CMK (cell line): Measurements from ENCODE around the gene ARF5.
"Not testable (repeated sequence)": the region's sequence is repeated elsewhere in the genome, so short reads cannot be mapped to it uniquely, and the experiment has no call there.

Source experiments
- DNase-seq: peaks from one replicate; pipeline ENCODE4 v3.0.0-alpha.2; 2010; ENCODE audit warnings: low read depth

ARF5 gene

GRCh38 chr7:127588019-127588696 is at the start of gene ARF5:
Gene ARF5, plus strand, starts transcription at chr7:127588411. Its CDS starts 88 bp downstream, at chr7:127588499.
- peak; percentile 37 for DNase-seq

GRCh38 chr7:127539116-127539515 is 49.1 kb upstream of the ARF5 start:
- DNase-seq, result no peak

DNA sequence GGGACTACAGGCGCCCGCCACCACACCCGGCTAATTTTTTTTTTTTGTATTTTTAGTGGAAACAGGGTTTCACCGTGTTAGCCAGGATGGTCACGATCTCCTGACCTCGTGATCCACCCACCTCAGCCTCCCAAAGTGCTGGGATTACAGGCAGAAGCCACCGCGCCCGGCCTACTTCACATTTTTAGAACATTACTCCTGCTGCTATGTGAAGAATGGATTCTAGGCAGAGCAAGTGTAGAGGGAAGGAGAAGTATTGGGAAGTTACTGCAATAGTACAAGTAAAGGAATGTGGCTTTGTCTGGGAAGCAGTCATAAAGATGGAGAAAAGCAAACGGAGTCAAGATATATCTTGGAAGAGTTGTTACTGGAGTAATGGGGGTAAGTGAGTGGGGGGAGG is 47.8 kb upstream of the ARF5 start:
- not testable (repeated sequence) for DNase-seq

DNA sequence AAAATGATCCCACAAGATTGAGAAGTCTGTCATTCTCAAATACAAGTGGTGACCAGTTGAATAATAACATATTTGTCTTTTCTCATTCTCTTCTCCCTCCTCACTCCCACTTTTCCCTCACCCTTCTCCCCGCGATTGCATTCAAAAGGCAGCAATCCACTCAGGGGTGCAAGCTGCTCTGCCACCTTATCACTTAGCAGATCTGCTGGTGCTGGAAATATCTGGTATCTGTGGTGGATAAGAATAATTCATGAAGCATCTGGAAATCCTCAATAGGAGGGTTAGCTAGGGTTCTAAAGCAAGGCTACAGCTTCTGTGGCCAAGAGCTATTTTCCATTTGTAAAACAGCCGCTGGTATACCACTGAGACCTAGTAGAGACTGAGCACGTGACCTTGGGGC is 46.7 kb upstream of the ARF5 start:
- DNase-seq, result no peak

DNA sequence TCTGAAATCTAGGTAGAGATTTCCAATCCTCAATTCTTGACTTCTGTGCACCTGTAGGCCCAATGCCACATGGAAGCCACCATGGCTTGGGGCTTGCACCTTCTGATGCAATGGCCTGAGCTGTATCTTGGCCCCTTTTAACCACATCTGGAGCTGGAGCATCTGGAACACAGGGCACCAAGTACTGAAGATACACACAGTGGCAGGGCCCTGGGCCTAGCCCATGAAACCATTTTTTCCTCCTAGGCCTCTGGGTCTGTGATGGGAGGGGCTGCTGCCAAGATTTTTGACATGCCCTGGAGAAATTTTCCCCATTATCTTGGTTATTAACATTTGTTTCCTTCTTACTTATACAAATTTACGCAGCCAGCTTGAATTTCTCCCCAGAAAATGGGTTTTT is 41.9 kb upstream of the ARF5 start:
- no peak for DNase-seq

GRCh38 chr7:127550247-127550646 is 38.0 kb upstream of the ARF5 start:
- no peak for DNase-seq

DNA sequence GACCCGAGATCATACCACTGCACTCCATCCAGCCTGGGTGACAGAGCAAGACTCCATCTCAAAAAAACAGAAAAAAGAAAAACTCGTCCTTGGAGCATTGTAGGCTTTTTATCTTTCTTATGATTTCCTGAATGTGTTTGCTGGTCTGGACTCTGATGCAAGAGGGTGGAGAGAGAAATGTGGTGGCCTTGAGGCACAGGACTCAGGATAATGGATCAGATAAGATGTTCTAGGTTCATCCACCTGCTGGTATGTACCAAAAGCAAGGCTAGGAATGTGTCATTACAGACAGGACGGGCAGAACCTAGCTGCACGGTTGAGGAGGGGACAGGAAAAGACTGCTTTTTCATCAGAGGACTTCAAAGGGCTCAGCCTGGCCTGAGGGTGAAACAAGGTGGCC is 36.3 kb upstream of the ARF5 start:
- DNase-seq, result no peak

- DNase-seq, result no peak
Measured at GRCh38 chr7:127556404-127556803, 31.8 kb upstream of the ARF5 start.

- no peak for DNase-seq
Measured at GRCh38 chr7:127557803-127558202, 30.4 kb upstream of the ARF5 start.

GRCh38 chr7:127566242-127566641 is 22.0 kb upstream of the ARF5 start:
- DNase-seq, result no peak

DNA sequence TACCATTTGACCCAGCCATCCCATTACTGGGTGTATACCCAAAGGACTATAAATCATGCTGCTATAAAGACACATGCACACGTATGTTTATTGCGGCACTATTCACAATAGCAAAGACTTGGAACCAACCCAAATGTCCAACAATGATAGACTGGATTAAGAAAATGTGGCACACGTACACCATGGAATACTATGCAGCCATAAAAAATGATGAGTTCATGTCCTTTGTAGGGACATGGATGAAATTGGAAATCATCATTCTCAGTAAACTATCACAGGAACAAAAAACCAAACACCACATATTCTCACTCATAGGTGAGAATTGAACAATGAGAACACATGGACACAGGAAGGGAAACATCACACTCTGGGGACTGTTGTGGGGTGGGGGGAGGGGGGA is 20.2 kb upstream of the ARF5 start:
- not testable (repeated sequence) for DNase-seq

- DNase-seq, result no peak
Measured at GRCh38 chr7:127571741-127572505, 16.3 kb upstream of the ARF5 start.

DNA sequence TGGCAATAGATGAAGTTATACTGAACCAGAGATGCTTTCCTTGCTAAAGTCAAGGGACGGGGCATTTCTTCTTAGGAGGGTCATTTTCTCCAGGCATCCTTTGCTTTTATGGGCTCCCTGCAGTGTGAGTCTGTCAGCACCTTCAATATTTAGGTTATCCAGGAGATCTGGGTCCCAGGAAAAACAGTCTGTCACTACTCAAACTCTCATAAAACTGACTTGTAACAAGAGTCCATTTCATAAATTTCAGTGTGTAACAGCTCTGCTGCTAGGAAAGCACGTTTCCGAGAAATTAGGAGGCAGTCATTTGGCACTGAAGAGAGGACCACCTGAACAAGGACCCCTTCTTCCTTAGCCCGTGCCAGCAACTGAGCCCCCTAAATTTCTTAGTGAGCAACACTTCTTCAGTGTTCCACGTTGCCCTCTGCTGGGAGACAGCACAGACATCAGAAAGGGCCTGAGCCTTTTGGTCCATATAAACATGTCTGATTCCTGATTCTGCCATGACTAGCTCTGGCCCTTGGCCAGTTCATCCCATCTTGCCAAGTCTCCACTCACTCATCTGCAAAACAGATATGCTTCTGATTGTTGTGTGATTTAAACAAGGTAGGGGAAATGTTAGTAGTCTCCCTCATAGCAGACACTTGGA is 10.1 kb upstream of the ARF5 start:
- DNase-seq, result no peak

DNA sequence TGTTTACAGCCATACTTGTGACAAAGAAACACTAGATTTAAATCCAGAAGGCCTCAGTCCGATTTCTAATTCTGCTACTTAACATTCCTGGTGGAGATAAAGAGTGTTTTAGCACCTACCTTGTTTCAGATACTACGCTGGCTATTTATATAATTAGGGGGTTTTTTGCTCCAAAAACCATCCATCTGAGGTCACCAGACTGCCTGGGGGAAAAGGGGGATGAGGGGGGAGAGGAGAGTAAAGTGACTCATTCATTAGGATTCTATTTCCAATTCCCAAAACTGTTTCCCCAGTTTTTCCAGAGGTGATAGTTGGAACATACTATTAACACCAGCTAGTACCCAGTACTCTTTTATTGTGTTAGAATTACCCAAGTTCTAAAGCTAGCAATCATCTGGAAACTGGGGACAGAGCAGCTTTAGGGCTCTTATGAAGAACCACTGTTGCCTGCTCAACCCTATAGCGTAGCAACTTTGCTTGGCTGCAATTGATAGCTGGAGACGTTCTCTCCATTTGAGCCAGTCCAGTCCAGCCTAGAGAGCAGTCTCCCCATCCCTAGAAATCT is 9.4 kb upstream of the ARF5 start:
- no peak for DNase-seq

DNA sequence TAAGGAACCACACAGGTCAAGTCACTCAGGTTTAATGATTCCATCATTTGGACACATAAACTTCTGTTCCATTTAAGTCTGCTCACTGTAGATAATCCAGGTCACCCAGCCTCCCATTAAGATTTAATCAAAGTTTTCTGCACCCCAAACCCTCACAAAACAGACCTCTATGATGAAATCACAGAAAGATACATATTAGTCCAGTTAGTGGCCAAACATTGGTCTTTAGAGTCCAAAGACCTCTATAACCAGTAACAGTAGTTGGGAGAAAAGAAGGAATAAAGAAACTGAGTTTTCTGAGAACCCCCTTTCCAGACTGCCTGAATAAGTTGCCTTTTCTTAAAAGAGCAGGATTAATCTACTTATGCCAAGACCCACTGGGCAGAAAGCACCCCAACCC is 7.6 kb upstream of the ARF5 start:
- no peak for DNase-seq

DNA sequence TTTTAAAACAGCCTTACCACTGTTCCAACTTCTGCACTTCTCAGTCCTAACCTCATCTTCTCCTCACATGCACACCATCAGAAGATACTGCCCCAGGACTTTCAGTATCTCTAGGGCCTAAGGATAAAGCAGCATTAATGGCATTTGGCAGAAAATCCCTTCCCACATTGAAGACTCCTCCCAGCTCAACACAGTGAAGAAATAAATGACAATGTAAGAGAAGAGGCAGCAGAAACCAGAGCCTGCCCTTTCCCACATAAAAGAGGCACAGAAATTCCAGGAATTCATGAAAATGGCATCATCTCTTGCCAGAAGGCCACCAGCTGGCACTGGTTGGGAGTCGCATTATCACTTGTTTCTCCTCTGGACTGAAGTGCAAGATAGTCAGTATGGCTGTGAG is 6.5 kb upstream of the ARF5 start:
- DNase-seq, result no peak

DNA sequence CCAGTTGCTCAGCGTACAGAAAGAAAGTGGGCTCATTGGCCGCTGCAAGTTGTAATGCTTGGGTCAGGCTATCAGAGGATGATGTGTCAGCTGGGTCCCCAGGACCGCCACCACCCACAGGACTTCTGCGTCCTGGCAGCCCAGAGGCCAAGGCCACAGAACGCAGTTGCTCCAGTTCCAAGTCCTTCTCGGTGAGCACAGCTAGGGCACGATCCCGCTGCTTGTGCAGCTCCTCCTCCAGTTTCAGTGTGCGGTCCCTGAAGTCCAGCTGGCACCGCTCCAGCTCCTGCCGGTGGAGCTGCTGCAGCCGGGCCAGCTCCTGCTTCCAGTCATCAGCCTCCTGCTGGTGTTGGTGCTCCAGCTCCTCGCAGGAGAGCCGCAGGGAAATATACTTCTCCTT is 5.8 kb upstream of the ARF5 start:
- no peak for DNase-seq

GRCh38 chr7:127584648-127585043 is 3.6 kb upstream of the ARF5 start:
- DNase-seq, result no peak

DNA sequence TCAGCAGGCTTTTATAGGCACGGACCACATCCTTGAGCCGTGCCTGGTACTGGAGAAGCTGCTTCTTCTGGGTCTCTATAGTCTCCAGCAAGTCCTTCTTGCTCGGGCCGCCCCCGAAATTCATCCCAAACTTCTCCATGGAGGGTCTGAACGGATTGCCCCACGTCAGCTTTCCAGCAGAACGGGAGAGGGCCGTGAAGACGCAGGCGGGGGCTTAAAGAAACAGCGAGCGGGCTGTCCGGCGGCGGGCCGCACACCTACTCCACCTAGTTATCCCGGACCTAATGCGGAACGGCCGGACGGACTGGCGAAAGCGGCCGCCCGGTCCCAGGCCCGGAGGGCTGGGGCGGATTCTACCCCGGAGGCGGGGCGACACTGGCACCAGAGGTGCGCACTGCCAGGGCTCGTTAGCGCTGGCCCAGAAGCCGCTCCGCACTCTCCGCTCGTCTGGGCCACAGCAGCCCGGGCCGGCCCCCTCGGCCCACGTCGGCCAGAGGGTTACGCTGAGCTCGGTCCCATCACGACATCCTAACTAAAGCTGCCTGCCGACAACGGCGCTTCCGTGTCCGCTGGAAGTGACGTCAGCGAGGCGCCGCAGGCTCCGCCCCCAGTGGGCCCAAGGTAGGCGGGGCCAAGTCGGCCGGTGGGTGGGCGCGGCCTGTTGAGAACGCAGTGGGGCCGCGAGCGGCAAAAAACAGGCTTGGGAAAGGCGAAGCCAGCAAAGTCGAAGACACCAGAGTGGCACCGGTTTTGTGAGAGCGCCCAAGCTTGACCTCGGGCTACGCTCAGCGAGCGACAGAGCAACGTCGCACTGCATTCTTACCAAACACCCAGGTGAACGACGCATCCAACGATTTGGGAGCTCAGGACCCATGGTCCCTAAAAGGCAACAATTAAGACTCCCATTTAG is 2.9 kb upstream of the ARF5 start, which contains the start of gene GCC1:
GCC1 (minus strand) TSS at position 553 of the 910 bp plus-strand sequence; CDS start at position 139, 414 bp downstream.
- peak; percentile 51 for DNase-seq

DNA sequence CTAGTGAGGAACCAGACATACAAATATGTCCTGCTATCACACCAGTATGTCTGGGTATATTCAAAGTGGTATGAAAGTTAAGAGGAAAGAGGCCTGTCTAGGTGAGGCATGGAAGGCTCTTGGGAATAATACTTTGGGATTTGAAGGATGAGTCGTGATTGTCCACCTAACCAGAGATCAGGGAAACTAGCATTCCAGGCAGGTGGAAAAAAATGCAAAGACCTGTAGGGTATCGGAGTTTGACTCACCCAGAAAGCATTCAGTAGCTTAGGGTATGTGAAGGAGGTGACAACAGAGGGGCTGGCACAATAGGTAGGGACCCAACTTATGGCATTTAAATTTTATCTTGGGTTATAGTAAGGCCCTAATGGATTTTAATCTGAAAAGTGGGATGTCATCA is 1.9 kb upstream of the ARF5 start:
- DNase-seq, result no peak

GRCh38 chr7:127587663-127588018 is 570 bp upstream of the ARF5 start:
- DNase-seq, result no peak
